Stimulated activated CD4-positive, alpha-beta T cell treated with anti-CD3 and anti-CD28 coated beads, Interleukin-12 subunit alpha, Interleukin-12 subunit beta, amount 100 ng/mL, for 48 hours (primary cell): ENCODE data around the gene DNASE1.
A peak's percentile ranks its signal among the peaks of the same experiment; 100 is the strongest.
"Not testable (repeated sequence)": the region's sequence is repeated elsewhere in the genome, so short reads cannot be mapped to it uniquely, and the experiment has no call there.

ENCODE experiments used
- DNase-seq, 3 donors: peaks; one replicate each; pipeline ENCODE4 v3.0.0-alpha.2; 2020; ENCODE audit warnings: low read depth in 2 of 3, low spot score in 1 of 3

Gene DNASE1

DNA sequence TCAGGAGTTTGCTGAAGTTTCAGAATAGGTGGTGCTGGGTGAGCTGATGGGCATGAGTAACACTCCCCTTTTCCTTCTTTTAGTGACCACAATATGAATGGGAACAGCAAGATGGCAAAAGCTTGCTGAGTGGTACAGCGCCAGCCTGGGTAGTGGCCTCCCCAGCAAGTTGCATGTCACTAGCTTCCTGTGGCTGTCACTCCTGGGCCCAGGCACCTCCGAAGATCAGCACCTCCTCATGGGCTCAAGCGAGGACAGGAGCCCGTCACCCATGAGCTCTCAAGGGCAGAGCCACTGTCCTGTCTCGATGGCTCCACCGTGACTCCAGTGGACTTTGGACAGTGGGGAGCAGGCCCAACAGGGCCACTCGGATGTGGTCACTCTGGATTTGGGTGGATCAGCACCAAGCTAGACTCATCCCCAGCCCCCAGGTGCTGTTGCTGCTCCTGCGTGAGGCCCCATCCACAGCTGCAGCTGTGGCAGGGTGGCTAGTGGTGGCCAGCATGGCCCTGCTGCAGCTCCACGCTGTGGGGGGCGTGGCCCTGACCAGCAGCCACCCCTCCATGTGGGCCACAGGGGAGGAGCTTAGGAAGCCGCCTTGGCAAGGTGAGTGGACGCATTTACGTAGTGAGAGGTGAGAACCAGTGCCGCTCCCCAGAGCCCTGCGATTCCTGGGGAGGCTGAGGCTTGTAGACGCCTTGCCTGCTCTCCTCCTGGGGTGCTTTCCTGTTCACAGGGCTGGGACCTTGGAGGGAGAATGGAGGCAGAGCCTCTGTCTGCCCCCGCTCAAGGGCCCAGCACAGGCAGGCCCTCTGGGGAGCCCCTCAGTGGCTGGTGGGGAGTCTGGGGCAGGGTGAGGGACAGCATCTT lies 13.6 kb upstream of the DNASE1 start:
- DNase-seq = no peak

DNA sequence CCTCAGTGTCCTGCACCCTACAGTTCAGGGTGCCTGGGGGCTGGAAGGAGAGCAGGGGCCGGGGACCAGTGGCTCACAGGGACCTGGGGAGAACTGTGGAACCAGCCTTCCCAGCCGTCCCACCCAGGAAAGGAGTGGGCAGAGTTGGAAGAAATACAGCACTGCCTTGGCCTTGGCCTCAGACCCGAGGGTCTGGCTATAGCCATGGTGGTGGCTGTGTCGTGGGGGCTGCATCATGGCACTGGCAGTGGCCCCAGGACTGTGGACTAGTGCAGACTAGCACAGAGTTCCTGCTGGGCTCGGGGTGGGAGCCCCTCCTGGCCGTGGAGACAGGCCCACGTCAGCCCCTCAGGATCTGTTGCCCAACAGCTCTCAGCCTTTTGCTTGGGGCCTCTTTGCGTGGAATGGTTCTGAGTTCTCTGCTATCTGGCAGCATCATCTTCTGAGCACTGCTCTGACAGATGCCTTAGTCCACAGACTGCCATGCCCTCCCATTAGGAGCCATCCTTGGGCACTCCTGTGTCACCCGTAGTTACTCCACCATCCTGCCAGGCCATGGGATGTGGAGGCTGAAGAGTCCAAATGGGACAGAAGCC lies 12.6 kb upstream of the DNASE1 start:
- DNase-seq = no peak

DNA sequence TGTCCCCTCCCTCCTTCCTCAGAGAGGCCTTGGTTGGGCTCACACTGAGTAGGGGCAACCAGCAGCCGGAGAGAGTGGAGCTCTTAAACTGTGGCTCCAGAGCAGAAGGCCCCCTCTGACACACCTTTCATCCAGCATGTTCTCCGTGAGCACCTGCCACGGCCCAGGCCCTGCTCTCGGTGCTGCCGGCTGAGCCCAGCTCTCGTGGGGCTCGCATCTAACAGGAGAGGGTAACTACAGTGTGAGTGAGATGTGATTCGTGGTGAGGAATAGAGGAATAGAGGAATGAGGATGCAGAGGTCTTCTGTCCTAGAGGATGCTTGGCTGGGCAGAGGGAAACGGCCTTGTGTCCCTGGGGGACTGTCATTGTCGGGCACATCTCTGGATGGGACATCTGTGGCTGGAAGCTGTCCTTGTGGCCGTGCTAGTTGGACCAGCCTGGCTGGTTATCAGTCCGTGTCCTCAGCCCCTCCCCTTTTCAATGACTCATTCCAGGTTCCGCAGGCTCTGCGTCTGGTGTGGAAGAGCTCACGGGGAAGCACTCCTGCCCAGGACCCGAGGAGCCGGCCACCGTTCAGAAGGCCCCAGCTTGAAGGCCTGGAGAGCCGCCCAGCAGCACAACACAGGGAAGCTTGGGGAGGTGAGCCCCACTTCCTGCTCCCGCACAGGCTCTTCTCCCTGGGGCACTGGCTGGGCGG lies 11.9 kb upstream of the DNASE1 start:
- no peak for DNase-seq

DNA sequence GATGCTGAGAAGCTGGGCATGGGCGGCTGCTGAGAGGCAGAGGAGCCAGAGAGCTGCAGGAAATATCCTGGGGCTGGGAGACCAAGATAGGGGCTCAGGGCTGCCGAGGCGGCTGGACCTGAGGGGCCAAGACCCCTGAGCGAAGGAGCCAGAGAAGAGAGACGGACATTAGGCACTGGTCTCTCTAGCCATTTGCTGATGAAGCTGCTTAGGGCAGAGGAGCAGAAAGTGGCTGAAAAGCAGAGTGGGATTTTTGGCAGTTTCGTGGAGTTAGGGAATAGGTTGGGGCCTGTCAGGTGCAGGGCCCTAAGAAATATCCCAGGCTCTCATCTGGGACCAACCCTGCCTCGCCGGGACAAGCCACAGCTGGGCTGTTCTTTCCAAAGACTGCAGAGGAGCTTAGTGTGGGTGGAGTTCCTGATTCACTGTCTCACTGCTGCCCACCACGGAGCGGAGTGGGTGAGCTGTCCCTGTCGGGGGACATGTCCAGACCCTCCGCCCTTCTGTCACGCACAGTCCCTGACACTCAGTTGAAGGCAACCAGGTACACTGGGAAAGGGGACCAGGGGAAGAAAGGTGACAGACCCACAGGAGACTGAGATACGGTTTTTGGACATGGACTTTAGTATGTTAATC lies 11.3 kb upstream of the DNASE1 start:
- no peak for DNase-seq

DNA sequence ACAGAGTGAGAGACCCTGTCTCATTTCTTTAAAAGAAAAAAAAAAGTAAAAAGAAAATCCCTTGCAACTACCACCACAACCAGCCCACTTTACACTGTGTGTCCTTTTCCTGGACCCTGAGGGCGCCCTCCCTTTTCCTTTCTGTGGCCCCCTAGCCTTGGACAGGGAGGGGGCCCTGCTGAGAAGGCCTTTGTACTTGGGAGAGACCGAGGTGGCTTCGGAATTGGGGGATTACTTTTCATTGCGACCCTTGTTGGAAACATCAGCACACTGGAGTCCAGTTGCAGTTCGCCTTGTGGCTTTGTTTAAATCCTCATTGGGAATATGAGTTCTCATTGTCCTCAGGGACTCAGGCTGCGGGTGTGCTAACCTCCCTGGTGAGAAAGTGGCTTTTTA lies 9.4 kb upstream of the DNASE1 start:
- DNase-seq = no peak

DNA sequence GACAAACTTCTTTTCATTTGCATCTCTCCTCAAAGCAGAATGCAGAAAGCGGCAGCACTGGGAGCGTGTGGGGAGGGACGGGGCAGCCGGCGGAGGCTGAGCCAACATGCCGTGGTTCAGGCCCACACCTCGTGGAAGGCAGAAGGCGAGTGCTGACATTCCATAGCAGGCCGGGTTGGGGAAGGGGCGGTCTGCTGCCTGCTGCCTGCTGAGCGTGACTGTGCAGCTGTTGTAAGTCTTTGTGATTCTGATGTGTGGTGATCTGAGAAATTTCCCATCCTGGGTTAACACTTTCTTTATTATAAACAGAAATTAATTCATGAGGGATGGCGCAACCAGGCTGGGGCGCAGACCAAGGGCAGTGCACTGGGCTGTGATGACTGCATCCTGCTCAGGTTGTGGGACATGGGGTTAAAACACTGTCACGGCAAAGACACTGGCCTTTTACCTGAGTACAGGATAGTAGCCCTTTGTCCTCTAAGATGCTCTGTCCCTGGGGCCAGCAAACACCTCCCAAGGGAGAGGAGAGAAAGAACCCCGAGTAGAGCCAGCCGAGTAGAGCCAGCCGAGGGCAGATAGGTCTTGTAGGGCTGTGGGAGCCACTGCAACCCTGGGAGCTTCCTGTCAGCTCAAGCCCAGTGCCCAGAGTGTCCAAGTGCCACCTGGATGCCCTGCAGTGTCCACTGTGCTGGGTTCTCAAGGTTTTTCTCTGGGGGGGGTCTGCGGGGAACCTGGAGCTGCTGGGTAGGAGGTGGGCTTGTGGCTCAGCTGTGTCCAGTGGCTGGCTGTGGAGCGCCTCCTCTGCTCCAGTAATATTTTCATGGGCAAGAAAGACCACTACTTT lies 8.8 kb upstream of the DNASE1 start:
- no peak for DNase-seq

DNA sequence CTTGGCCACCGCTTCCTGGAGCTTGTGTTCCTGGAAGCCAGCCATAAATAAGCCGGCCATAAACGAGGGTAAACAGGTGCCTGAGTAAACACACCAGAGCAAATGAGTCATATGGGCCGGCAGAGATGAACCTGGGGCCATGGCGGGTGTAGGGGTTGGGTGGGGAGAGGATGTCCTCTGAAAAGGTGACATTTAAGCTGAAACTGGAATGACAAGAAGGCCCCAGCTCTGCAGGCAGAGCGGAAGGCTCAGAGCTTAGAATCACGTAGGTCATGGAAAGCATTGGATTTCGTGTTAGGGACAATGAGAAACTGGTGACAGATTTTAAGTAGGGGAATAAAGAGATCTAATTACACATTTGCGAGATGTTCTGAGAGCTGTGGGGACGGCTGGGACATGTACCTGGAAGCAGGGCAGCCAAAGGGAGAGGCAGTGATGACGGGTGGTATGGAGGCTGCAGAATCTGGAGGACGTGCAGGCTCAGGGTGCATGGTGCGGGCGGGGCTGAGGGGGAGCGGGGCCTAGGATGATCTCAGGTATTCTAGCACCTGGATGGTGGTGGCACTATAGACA lies 8.1 kb upstream of the DNASE1 start:
- no peak for DNase-seq

DNA sequence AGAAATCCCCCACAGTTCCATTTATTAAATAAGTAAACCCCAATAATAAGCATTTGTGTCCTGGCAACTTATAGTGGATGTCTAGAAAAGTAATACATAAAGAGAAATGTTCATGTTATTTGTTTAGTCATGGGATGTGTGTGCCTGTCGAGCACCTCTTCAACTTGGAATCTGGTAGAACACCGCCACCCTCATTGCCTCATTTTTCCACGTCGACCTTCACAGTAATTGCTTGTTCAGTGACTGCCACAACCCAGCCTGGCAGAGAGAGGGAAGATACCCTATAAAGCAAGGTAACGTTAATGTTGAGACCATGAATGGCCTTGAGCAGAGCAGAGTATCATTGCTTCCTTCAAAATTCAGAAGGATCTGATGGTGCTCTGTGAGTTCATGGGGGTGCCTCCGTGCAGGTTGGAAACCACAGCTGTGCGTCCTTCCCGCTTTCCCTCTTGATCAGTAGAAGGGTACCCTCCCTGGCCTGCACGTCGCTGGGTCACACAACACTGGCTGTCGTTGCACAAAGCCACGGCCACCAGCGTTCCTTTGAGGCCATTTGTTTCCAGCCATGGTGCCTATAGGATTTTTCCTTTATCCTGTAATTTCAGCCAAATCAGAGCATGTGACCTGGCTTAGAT lies 3.7 kb upstream of the DNASE1 start:
- no peak for DNase-seq

DNA sequence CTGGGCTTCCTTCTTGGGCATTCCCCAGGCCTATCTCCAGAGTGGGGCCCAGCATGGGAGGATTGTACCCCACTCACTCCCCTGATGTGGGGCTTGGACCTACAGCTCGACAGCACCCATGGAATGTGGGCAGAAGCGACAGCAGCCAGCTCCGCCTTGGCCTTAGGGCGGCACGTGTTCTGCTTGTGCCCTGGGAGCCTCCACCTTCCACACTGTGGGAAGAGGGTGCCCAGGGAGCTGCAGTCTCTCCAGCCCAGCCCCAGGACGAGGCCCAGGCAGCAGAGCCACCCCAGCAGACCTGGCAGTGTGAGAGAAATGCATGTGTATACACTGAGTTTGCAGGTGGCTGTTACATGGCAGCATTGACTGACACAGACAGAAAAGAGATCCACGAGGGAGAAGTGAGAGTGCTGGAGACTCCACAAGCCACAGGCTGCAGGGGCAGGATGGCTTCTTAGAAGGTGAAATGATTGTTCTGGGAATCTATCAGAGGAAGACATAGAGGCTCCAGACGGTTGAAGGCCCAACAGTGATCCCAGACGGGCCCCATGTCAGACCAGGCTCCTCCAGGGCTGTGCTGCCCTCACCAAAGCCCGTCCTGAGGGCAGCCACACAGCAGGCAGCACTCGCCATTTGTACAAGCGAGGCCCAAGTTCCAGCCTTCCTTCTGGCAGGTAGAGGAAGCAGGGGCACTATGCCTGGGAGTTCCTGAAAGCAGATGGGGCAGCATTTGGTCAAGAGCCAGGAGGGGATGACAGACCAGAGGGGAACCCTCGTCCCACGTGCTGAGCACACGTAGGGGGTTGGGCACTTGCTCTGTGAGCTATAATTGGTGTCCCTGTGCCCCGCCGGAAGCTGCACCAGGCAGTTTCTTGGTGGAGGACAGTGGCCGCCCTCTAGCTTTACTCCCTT lies 2.8 kb upstream of the DNASE1 start:
- no peak for DNase-seq

DNA sequence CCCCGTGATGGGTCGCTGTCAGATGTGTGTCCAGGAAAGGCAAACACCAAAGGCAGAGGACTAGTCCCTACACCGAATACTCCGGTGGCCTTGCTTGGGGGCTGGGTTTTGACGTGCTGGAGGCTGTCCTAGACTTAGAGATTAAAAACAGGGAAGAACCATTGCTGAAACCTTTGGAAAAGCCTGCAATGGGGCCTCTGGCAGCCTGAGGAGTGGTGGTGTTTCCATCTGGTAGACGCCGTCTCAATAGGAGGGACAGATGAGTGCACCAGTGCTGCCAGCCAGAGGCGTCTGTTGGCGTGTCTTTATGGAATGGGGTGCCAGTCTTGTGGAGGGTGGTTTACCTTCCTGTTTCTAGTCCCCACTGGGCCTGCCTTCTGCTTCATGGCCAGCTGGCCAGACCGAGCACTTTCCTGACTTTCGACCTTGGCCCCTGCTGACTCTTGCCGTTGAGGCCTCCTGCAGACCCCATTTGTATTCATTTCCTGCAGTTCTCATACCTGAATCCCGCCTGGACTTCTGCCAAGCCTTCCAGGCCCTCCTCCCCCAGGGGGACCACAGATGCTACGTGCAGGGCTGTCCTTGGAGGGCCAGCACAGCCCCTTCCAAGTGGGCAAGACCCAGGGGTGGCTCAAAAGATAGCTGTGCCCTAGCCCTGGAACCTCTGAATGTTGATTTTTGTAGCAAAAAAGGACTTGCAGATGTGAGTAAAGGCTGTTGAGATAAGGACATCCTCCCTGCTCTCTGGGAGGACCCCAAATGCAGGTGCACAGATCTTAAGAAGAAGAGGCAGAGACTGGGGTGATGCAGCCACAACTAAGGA lies 1.9 kb upstream of the DNASE1 start:
- DNase-seq = no peak

DNA sequence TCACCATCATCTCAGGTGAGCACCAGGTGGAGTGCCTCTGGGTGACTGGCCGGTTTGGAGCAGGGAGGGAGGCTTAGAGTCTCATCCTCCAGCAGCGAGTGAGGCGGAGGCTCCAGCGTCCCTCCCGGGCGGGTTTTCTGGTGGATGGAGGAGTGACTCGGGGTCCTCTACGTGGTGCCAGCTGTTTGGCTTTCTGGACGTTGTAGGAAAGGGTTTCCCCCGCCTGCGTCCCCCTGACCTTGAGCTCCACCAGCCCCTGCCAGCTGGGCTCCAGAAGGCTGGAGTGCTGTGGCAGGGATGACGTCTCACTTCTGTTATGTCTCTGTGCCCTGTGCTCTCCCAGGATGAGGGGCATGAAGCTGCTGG lies 522 bp downstream of the DNASE1 start:
- no peak for DNase-seq

DNA sequence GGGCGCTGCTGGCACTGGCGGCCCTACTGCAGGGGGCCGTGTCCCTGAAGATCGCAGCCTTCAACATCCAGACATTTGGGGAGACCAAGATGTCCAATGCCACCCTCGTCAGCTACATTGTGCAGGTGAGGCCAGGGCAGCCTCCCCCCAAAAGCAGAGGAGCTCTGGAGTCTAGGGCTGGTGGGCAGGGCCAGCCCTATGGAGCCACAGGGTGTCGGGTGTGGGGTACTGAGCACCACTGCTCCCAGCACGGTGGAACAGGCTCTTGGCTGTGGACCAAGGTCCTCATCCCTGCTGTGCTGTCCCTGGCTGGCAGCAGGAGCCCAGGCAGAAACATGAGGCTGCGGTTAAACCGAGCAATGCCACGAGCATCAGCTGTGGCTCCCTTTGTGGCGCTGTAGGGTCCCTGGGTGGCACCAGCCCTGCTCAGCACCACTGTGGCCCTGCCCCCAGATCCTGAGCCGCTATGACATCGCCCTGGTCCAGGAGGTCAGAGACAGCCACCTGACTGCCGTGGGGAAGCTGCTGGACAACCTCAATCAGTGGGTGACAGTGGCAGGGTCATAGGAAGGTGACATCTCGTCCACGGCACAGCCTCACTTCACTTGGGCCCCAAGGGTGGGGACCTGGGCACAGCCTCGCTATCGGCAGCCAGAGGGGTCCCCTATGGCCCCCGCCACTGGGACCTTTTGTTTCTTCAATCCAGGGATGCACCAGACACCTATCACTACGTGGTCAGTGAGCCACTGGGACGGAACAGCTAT lies 1.1 kb downstream of the DNASE1 start:
- no peak for DNase-seq

DNA sequence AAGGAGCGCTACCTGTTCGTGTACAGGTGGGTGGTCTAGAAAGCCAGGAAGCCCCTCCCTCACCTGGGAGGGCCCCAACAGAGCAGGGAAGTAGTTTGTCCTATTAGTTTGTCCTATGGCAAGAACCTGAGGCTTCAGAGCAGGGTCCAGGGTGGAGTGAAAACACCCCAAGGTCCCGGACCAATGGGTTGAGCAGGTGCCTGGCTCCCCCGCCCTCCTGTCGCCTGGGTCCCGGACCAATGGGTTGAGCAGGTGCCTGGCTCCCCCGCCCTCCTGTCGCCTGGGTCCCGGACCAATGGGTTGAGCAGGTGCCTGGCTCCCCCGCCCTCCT lies 1.6 kb downstream of the DNASE1 start:
- not testable (repeated sequence) for DNase-seq

DNA sequence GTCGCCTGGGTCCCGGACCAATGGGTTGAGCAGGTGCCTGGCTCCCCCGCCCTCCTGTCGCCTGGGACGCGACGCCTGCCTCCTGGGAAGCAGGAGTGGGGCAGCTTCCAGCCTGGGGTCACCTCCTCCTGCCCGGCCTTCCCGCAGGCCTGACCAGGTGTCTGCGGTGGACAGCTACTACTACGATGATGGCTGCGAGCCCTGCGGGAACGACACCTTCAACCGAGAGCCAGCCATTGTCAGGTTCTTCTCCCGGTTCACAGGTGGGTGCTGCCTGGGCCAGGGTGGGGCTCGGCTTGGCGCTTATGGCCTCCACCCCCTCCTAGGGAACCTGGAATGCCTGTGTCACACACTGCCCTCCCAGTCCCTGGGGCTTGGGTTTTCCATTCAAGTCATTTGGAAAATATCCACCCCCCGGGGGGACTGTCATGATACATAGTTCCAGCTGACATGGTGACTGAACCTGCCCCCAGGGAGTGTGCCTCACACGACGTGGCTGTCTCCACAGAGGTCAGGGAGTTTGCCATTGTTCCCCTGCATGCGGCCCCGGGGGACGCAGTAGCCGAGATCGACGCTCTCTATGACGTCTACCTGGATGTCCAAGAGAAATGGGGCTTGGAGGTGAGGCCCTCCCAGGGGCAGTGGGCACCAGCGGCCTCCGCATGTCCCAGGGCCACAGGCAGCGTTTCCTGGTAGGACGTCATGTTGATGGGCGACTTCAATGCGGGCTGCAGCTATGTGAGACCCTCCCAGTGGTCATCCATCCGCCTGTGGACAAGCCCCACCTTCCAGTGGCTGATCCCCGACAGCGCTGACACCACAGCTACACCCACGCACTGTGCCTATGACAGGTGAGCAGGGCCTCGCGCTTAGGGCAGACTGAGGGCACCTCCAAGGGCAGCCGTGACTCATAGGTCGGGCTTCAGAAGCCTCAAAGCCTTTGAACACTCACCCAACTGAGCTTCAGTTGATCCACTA lies 2.3 kb downstream of the DNASE1 start:
- peak in 1 of 3 donors; percentile 40 for DNase-seq

DNA sequence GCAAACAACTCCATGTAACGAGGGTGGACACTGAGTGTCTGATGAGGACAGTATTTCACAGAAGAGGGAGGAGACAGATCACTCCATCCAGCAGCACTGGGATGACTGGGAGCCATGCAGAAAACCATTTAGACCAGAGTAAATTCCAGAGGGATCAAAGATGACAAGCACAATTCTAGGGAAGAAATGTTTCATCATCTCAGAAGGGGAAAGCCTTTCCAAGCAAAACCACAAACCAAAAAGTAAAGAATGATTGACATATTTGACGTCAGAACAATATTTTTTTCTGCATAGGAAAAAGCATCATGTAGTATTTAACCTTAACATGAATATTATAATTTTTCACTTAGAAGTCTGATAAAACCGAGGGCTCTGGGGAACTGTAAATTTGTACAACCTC lies 4.8 kb downstream of the DNASE1 start:
- DNase-seq = no peak

DNA sequence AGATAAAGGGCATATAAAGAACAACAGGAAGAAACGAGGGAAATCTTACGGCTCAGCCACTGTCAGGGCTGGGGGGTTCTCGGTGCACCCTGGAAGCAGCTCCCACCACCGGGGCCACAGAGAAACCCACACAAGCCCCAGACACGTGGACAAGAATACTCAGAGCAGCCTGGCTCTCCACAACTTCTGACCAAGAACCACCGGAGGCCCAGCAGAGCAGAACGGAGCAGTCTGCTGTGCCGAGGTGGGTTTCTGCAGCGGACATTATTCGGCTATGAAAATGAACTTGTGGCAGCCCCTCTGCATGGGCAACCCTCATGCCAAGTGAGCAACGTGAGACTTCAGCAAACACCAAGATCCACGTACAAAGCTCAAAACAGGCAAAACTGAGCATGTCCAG lies 6.8 kb downstream of the DNASE1 start:
- no peak for DNase-seq
